ENCODE results near the gene PDZD2.
A peak's percentile ranks its signal among the peaks of the same experiment; 100 is the strongest.

The PDZD2 gene

GRCh38 chr5:31887556-31887955 lies 248.6 kb downstream of the PDZD2 start:
- no peak for DNase-seq

GRCh38 chr5:31888564-31888963 lies 249.6 kb downstream of the PDZD2 start:
- DNase-seq = no peak

GRCh38 chr5:31889001-31889561 lies 250.2 kb downstream of the PDZD2 start:
- DNase-seq = no peak

GRCh38 chr5:31890046-31890445 lies 251.1 kb downstream of the PDZD2 start:
- DNase-seq = no peak

- DNase-seq = no peak
Measured at GRCh38 chr5:31894141-31894540, 255.2 kb downstream of the PDZD2 start.

- no peak for DNase-seq
Measured at GRCh38 chr5:31895199-31895820, 256.4 kb downstream of the PDZD2 start.

GRCh38 chr5:31898036-31898632 lies 259.2 kb downstream of the PDZD2 start:
- no peak for DNase-seq

- DNase-seq = no peak
Measured at GRCh38 chr5:31900296-31900865, 261.4 kb downstream of the PDZD2 start.

- no peak for DNase-seq
Measured at GRCh38 chr5:31901807-31902530, 263.0 kb downstream of the PDZD2 start.

- DNase-seq = no peak
Measured at GRCh38 chr5:31908396-31908795, 269.5 kb downstream of the PDZD2 start.

GRCh38 chr5:31909073-31909472 lies 270.1 kb downstream of the PDZD2 start:
- DNase-seq = no peak

- no peak for DNase-seq
Measured at GRCh38 chr5:31911291-31912265, 272.6 kb downstream of the PDZD2 start.

GRCh38 chr5:31913808-31914207 lies 274.9 kb downstream of the PDZD2 start:
- no peak for DNase-seq

GRCh38 chr5:31916327-31916726 lies 277.4 kb downstream of the PDZD2 start:
- DNase-seq = no peak

GRCh38 chr5:31918739-31919138 lies 279.8 kb downstream of the PDZD2 start:
- no peak for DNase-seq

- peak; percentile 86 for DNase-seq
Measured at GRCh38 chr5:31921852-31922305, 282.9 kb downstream of the PDZD2 start.

- DNase-seq = no peak
Measured at GRCh38 chr5:31924005-31924404, 285.1 kb downstream of the PDZD2 start.

- DNase-seq = no peak
Measured at GRCh38 chr5:31931874-31932273, 292.9 kb downstream of the PDZD2 start.

- DNase-seq = no peak
Measured at GRCh38 chr5:31934156-31934555, 295.2 kb downstream of the PDZD2 start.

GRCh38 chr5:31935496-31936369 lies 296.8 kb downstream of the PDZD2 start:
- DNase-seq = peak; percentile 35

- no peak for DNase-seq
Measured at GRCh38 chr5:31936683-31937082, 297.8 kb downstream of the PDZD2 start.

All from fibroblast of skin of scalp (primary cell).